Right lobe of liver (tissue), 6 donors: Measurements from ENCODE around the gene PBX4. TPM values are rescaled to one million over a fixed set of nuclear protein-coding genes. Genes with fewer than 3 reads are reported as not detected.
A peak's percentile ranks its signal among the peaks of the same experiment; 100 is the strongest.

Experiments
- ATAC-seq, 4 donors: fragments of 200-7000 bp; cut with Tn5 transposase; one replicate each; pipeline ENCODE4 v1.9.1; 2020; ENCODE audit warnings: mild to moderate bottlenecking in 4 of 4, moderate library complexity in 4 of 4
- DNase-seq, 3 donors: peaks; one replicate each; pipeline ENCODE4 v3.0.0-alpha.2; 2020
- H3K27ac ChIP-seq, 3 donors: fragments of 200-600 bp; one replicate each; pipeline ENCODE4 v1.8.0; 2022
- H3K27me3 ChIP-seq, 2 donors: fragments of 200-600 bp; one replicate each; pipeline ENCODE4 v1.8.0; 2022
- H3K36me3 ChIP-seq, 4 donors: fragments of 200-600 bp; sonication (generic) in 1 of 4; one replicate each; pipeline versions ENCODE4 v1.5.1 to v1.8.0; 2017 to 2022; ENCODE audit warnings: control low read depth in 1 of 4
- H3K4me1 ChIP-seq, 4 donors: fragments of 200-600 bp; sonication (generic) in 1 of 4; one replicate each; pipeline versions ENCODE4 v1.5.1 to v1.8.0; 2017 to 2022; ENCODE audit warnings: control low read depth in 1 of 4
- H3K4me3 ChIP-seq, 3 donors: fragments of 200-600 bp; one replicate each; pipeline ENCODE4 v1.8.0; 2022
- H3K9me3 ChIP-seq, 4 donors: fragments of 200-600 bp; sonication (generic) in 1 of 4; one replicate each; pipeline versions ENCODE4 v1.5.1 to v1.8.0; 2017 to 2022; ENCODE audit warnings: control low read depth in 1 of 4
- CTCF ChIP-seq, 4 donors: fragments of 200-600 bp in 3 of 4; fragments of 450-650 bp in 1 of 4; IDR thresholded peaks; one replicate each; pipeline versions ENCODE4 v1.5.1 to v1.8.0; 2016 to 2022; ENCODE audit warnings: antibody characterized with exemption in 4 of 4, mild to moderate bottlenecking in 2 of 4
- POLR2A ChIP-seq: fragments of 450-650 bp; IDR thresholded peaks from one replicate; pipeline ENCODE4 v1.6.1; 2017; ENCODE audit warnings: antibody characterized with exemption, mild to moderate bottlenecking
- WGBS: methylation state at CpG from one replicate; pipeline ENCODE4 v1.1.6; 2018; ENCODE audit warnings: low coverage, low lambda C conversion rate; ENCODE audit not compliant: insufficient coverage; ENCODE audit errors: missing lambda C conversion rate; 5-methylcytosine and 5-hydroxymethylcytosine counted together
- intact Hi-C, 2 donors: fragments of 100-400 bp; cut with DNase I; formaldehyde crosslinking; loops; one replicate each; pipeline versions ENCODE4 v1.11.2 to v1.14.1; 2022
- total RNA-seq, 6 experiments: library from RNA; depleted of rRNA in 2 of 6; stranded (reverse); fragments of >200 nt in 2 of 6; fragmentation: NEBNext Ultra II Directional in 3 of 6; extraction: Animal tissue kit (Norgen Biotek cat#: 25700) in 3 of 6; gene quantifications; one replicate each; pipeline versions ENCODE4 v1.1.0 to v1.2.4, GENCODE V29; 2016 to 2023
- donor health status: DM: no; HTN: yes; CAD: no.
- donor health status: DM: no; HTN: no; CAD: no.
- donor health status: DM: no; HTN: no; CAD: no.
- donor health status: DM: no; HTN: yes; CAD: no.
- donor health status: DM: no; HTN: yes; CAD: no.

The PBX4 gene
- total RNA-seq, 6 experiments from 2014 or later: 0.87 TPM; not detected in 5

GRCh38 chr19:19559931-19560330, 58.6 kb downstream of the PBX4 start:
- intact Hi-C loops: no loop called here
- WGBS: 31% methylated on average over 2 of the region's 4 CpGs

GRCh38 chr19:19558636-19559035, 59.9 kb downstream of the PBX4 start:
- H3K36me3 ChIP-seq: no peaks in the 10 kb centered on the region
- no peak for DNase-seq
- no peaks in the 10 kb centered on the region for H3K27me3 ChIP-seq
- H3K9me3 ChIP-seq: no peaks in the 10 kb centered on the region
- TF ChIP-seq CTCF (IDR thresholded peaks at IDR 0.05) (no peak), POLR2A (no peak)
- no peak overlapping the region for H3K27ac ChIP-seq
- no peak overlapping the region for H3K4me3 ChIP-seq
- no peaks in the 10 kb centered on the region for H3K4me1 ChIP-seq
- 82% methylated on average over 12 of the region's 16 CpGs for WGBS
- intact Hi-C loops: no loop called here
- ATAC-seq: no peak

More at GRCh38 chr19:19559931-19560330, 58.6 kb downstream of the PBX4 start:
- Histone ChIP-seq H3K9me3 (no peaks in the 10 kb centered on the region), H3K27ac (no peak overlapping the region), H3K4me1 (no peaks in the 10 kb centered on the region), H3K36me3 (no peaks in the 10 kb centered on the region), H3K27me3 (no peaks in the 10 kb centered on the region), H3K4me3 (no peak overlapping the region)
- ATAC-seq: no peak
- TF ChIP-seq POLR2A (no peak), CTCF (IDR thresholded peaks at IDR 0.05) (no peak)
- no peak for DNase-seq

GRCh38 chr19:19558055-19558454, 60.4 kb downstream of the PBX4 start:
- no peaks in the 10 kb centered on the region for H3K27me3 ChIP-seq
- intact Hi-C loops: no loop called here
- no peaks in the 10 kb centered on the region for H3K9me3 ChIP-seq
- no peak overlapping the region for H3K27ac ChIP-seq
- no peak for DNase-seq
- no peak for TF ChIP-seq CTCF (IDR thresholded peaks at IDR 0.05)
- TF ChIP-seq POLR2A: no peak
- no peak for ATAC-seq
- no peaks in the 10 kb centered on the region for H3K4me1 ChIP-seq
- no peak overlapping the region for H3K4me3 ChIP-seq
- WGBS: 64% methylated on average over 4 of the region's 15 CpGs
- no peaks in the 10 kb centered on the region for H3K36me3 ChIP-seq

- peak; percentile 48 to 72 (median 65) for ATAC-seq
- H3K27ac ChIP-seq: no peak overlapping the region
- H3K27me3 ChIP-seq: no peaks in the 10 kb centered on the region
- no peaks in the 10 kb centered on the region for H3K9me3 ChIP-seq
- DNase-seq: no peak
- H3K4me1 ChIP-seq: no peaks in the 10 kb centered on the region
- no peak overlapping the region for H3K4me3 ChIP-seq
- WGBS: 69% methylated on average over 14 of the region's 34 CpGs
- peak; percentile 34 to 63 (median 56) for TF ChIP-seq CTCF (IDR thresholded peaks at IDR 0.05)
- TF ChIP-seq POLR2A: no peak
- no peaks in the 10 kb centered on the region for H3K36me3 ChIP-seq
- intact Hi-C loops: no loop called here
Measured at GRCh38 chr19:19554074-19555023, 64.1 kb downstream of the PBX4 start.
